ENCODE results near the gene CHCHD4.

Gene CHCHD4

DNA sequence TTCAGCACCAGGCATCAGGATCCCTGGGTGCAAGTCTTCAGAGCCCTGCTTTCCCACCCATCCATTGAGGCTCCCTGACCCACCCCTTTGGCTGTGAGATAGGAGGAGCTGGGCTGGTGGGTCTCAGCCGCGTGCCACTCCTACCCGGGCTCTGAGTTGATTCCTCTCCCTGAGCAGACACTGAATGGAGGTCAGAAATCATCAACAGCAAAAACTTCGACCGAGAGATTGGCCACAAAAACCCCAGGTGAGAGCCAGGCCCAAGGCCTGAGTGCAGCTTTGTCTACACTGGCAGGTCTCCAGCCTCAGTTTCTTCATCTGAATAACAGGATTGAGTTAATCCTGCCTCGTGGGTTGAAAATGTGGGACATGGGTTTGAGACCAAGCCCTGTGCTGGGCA lies 8.0 kb upstream of the CHCHD4 start:
- Mint-ChIP-seq H3K4me1 (peaks cover 13% of the 10 kb centered on the region), H3K27ac (no peak overlapping the region), H3K4me3 (no peak overlapping the region), H3K36me3 (peaks cover 76% of the 10 kb centered on the region), H3K9me3 (no peaks in the 10 kb centered on the region), H3K27me3 (no peaks in the 10 kb centered on the region)
- ATAC-seq, result no peak

DNA sequence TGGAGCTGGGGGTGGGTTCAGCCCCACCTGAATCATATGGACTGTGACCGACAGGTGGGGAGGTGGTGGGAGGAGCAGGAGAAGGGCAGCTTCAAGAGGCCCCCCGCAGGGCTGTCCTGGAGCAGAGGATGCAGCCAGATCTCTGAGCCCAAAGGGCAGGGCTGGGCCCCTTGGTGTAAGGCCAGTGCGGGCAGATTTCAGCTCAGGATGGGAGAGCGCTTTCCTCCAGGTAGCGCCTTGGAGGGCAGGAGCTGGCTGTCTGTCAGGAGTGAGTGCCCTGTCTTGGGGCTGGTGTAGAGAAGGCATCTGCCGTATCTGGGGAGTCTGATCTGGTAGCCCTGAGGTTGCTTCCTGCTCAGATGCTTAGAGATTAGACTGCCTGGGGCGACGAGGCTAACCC lies 7.5 kb upstream of the CHCHD4 start:
- ATAC-seq, result no peak
- no peak overlapping the region for H3K4me3 Mint-ChIP-seq
- no peak overlapping the region for H3K27ac Mint-ChIP-seq
- no peaks in the 10 kb centered on the region for H3K9me3 Mint-ChIP-seq
- peaks cover 19% of the 10 kb centered on the region for H3K4me1 Mint-ChIP-seq
- H3K36me3 Mint-ChIP-seq, result peaks cover 76% of the 10 kb centered on the region
- H3K27me3 Mint-ChIP-seq, result no peaks in the 10 kb centered on the region

DNA sequence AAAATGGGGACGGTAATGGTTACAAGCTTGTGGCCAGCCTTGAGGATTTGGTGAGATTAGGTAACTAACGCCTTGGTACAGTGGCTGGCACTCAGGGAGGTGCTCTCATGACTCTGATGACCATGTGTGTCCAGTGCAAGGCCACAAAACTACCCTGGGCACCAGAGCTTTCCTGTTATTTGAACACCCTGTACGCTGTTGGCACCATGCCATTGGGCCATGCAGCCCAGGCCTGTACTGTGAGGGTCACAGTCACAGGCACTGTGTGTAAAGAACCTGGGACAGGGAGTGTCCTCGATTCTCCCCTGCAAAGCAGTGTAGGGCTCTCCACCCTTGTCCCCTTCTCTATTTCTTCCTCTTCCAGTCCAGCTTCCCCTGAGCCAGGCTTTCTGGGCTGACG lies 6.5 kb upstream of the CHCHD4 start:
- H3K27me3 Mint-ChIP-seq, result no peaks in the 10 kb centered on the region

DNA sequence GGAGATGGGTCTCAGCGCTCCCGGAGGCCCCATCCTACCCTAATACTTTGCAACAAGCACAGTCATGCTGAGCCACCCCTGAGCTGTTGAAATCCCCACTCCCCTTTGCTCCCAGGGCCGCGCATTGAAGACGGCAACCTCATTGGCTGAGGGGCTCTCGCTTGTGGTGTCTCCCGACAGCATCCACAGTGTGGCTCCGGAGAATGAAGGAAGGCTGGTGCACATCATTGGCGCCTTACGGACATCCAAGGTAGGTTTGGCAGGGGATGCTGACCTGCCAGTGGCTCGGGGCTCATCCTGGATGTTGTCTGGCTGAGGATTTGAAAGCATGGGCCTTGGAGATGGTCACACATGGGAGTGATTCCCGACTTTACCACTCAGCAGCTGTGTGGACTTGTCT lies 6.0 kb upstream of the CHCHD4 start:
- ATAC-seq, result no peak
- no peak overlapping the region for H3K4me3 Mint-ChIP-seq
- H3K4me1 Mint-ChIP-seq, result peaks cover 33% of the 10 kb centered on the region
- H3K27ac Mint-ChIP-seq, result no peak overlapping the region
- no peaks in the 10 kb centered on the region for H3K27me3 Mint-ChIP-seq
- H3K9me3 Mint-ChIP-seq, result no peaks in the 10 kb centered on the region
- H3K36me3 Mint-ChIP-seq, result peaks cover 71% of the 10 kb centered on the region

More for the DNA sequence above, 6.5 kb upstream of the CHCHD4 start:
- Mint-ChIP-seq H3K27ac (no peak overlapping the region), H3K4me3 (no peak overlapping the region), H3K9me3 (no peaks in the 10 kb centered on the region), H3K4me1 (peaks cover 29% of the 10 kb centered on the region), H3K36me3 (peaks cover 75% of the 10 kb centered on the region)
- ATAC-seq, result no peak

DNA sequence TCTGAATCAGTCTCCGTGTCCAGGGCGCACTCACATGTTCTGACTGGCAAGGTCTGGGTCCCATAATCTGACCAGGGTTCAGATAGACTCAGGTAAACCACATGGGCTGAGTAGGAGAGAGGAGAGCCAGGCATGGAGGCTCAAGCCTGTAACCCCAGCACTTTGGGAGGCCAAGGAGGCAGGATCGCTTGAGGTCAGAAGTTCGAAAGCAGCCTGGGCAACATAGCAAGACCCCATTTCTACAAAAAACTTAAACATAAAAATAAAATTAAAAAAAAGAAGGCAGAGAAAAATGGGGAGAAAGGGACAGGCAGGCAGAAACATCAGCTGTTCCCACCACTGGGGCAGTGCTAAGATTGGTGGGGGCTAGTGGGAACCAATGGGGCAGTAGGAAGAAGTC lies 5.6 kb upstream of the CHCHD4 start:
- Mint-ChIP-seq H3K27ac (peak overlapping the region; percentile 24), H3K27me3 (no peaks in the 10 kb centered on the region), H3K36me3 (peaks cover 66% of the 10 kb centered on the region), H3K4me3 (no peak overlapping the region), H3K9me3 (no peaks in the 10 kb centered on the region), H3K4me1 (peaks cover 36% of the 10 kb centered on the region)
- no peak for ATAC-seq

DNA sequence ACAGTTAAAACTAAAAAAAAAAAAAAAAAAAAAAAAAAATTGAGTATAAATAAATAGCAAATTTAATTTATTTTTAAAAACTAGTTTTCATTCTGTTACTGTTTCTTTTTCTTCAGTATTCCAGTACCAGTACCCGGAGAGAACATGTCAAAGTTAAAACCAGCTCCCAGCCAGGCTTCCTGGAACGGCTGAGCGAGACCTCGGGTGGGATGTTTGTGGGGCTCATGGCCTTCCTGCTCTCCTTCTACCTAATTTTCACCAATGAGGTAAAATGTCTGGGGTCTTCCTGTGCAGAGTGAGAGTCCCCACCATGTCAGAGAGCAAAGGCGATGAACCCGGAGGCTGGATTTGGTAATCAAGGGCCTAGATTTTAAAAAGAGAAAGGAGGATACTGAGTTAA lies 4.6 kb upstream of the CHCHD4 start:
- no peak overlapping the region for H3K4me3 Mint-ChIP-seq
- H3K27me3 Mint-ChIP-seq, result no peaks in the 10 kb centered on the region
- H3K36me3 Mint-ChIP-seq, result peaks cover 56% of the 10 kb centered on the region
- H3K9me3 Mint-ChIP-seq, result no peaks in the 10 kb centered on the region
- no peak for ATAC-seq
- H3K4me1 Mint-ChIP-seq, result peaks cover 36% of the 10 kb centered on the region
- H3K27ac Mint-ChIP-seq, result no peak overlapping the region

DNA sequence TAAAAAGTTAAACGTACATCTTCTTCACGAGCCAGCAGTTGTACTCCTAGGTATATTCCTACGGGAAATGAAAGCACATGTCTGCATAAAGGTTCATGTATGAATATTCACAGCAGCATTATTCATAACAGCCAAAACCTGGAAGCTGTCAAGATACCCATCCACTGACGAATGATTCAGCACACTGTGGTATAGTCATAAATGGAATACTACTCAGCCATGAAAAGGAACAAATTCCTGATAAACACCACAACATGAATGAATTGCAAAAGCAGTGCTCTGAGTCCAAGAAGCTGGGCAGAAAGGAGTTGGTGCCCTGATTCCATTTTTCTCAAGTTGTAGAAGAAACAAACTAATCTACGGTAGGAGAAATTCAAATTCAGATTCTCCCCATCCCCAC lies 4.1 kb upstream of the CHCHD4 start:
- Mint-ChIP-seq H3K27me3 (no peaks in the 10 kb centered on the region), H3K9me3 (no peaks in the 10 kb centered on the region), H3K4me3 (no peak overlapping the region), H3K4me1 (peaks cover 38% of the 10 kb centered on the region), H3K27ac (no peak overlapping the region), H3K36me3 (peaks cover 51% of the 10 kb centered on the region)
- ATAC-seq, result no peak

DNA sequence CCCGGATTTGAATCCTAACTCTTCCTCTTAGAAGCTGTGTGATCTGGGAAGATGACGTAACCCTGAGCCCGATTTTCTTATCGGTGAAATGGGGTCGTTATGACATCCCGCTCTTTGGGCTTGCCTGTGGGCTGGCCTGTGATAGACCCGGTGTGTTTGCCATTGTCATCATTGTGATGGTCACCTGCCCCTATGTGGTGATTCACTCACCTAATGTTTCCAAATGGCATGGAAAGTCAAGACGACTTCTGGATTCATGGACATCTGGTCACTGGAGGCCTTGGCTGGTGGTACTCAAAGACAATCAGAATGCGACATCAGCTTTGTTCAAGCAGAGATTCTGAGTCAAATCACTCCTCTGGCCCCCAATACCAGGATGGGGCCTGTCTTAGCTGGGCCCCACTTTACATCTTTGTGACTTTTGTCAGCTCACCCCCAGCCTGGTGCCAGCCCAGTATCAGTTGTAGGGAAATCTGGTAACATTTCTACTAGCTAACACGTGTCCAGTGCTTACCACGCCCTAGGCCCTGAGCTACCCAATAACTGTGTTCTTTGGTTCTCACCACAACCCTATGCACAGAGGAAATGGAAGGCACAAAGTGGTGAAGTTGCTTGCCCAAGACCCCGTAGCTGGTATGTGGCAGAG lies 3.0 kb upstream of the CHCHD4 start:
- ATAC-seq, result no peak
- Mint-ChIP-seq H3K9me3 (no peaks in the 10 kb centered on the region), H3K4me1 (peaks cover 48% of the 10 kb centered on the region), H3K36me3 (peaks cover 43% of the 10 kb centered on the region), H3K27ac (no peak overlapping the region), H3K4me3 (no peak overlapping the region), H3K27me3 (no peaks in the 10 kb centered on the region)

DNA sequence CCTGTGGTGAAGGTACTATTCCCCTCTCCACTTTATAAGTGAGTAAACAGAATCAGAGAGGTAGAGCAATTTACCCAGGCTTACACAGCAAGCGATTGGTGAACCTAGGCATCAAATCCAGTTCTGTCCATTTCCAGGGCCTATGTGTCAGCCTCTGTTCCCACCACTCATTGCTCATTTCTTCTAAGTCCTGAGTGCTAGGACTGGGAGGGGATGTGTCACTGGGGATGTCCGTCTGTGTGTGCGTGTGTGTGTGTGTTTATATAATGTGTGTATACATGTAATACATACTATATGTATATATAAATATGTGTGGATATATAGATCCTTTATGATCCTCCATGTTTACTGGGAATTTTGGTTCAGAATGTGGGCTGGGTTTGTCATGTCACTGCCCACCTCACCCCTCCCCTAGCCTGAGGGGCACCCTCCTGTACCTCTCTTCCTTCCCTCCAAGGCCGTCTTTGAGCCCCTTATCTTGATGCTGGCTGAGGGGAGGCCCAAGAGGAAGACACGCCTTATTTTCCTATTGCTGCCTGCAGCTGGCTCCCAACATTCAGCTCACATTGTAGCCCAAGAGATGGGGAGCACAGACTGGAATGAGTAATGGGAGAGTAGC lies 2.3 kb upstream of the CHCHD4 start:
- Mint-ChIP-seq H3K27ac (no peak overlapping the region), H3K4me1 (peaks cover 53% of the 10 kb centered on the region), H3K27me3 (no peaks in the 10 kb centered on the region), H3K36me3 (peaks cover 43% of the 10 kb centered on the region), H3K4me3 (no peak overlapping the region), H3K9me3 (no peaks in the 10 kb centered on the region)
- no peak for ATAC-seq

DNA sequence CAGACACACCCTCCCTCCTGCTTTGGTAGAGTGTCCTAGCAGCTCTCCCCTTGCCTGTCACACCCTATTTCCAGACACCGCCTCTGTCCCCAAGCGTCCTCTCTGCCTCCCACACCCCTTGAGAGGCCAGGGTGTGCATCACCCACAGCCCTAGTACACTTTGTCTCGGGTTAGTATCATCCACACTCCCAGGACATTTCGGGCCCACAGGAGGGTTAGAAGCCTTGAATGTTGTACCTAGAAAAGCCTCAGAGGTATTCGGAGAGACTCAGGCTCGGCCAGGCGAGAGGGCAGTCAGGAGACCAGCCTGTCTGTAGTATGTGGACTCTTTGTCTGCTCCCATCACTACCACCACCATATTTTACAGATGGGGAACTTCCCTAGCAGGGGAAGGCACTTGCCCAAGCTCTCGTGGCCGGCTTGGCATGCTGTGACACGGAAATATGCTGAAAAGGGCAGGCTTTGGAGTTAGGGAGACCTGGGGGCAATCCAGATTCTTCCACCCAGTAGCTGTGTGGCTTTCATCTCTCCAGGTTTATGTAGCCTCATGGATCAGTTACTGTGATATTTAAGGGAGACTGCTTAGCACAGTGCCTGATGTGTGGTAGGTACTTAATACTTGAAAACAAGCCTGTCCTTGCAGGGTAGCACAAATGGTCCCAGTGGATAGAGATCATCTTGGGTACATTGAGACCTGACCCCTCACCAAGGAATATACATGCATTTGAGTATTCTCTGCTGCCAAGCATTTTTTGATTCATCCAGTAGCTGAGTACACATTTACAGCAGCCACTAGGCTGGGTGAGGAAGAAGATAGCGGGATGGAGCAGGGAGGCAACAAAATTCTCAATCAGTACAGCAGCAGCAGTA lies 1.6 kb upstream of the CHCHD4 start:
- H3K4me1 Mint-ChIP-seq, result peaks cover 58% of the 10 kb centered on the region
- no peak for ATAC-seq

DNA sequence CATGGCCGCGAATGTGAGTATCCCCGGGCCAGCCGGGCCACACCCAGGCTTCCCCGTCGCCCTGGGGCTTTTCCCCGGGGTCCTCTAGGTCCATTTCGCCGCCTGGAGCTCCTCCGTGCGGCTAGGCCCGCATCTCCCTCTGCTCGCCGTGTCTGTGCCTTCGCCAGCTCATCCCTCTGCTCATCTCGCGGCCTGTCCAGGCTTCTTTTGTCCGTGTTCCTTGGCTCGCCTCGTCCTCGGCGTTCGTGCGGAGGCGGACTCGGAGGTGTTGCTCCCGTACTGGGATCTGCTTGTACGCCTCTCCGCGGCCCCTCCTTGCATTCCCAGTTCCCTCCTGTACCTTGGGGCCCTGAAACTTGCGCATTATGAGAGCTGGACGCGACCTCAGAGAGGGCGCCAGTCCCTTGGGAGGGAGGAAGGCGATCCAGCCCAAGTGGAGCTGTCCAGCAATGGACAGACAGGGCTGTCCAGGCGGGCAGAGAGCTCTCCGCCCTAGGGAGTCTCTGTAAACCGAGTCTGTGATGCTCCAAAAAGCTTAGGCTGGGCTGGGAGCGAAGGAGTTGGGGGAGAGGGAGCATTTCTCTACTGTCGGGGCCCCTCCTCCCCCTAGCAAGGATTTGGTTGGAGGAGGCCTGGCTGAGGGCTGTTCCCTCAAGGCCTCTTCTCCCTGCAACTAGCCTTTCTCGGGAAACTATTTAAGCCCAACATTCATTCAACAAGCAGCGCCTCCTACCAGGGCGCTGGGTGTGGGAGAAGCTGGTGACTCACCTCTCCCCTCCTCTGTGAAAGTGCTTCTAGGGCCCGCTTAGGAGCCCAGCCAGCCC lies 735 bp upstream of the CHCHD4 start:
- H3K4me3 Mint-ChIP-seq, result peak overlapping the region; percentile 96
- peaks cover 60% of the 10 kb centered on the region for H3K4me1 Mint-ChIP-seq
- no peaks in the 10 kb centered on the region for H3K27me3 Mint-ChIP-seq
- H3K36me3 Mint-ChIP-seq, result peaks cover 46% of the 10 kb centered on the region
- H3K27ac Mint-ChIP-seq, result peak overlapping the region; percentile 89
- no peak for ATAC-seq
- H3K9me3 Mint-ChIP-seq, result no peaks in the 10 kb centered on the region

More for the DNA sequence above, 1.6 kb upstream of the CHCHD4 start:
- H3K27me3 Mint-ChIP-seq, result no peaks in the 10 kb centered on the region
- H3K27ac Mint-ChIP-seq, result peak overlapping the region; percentile 89
- H3K36me3 Mint-ChIP-seq, result peaks cover 43% of the 10 kb centered on the region
- H3K4me3 Mint-ChIP-seq, result peak overlapping the region; percentile 96
- no peaks in the 10 kb centered on the region for H3K9me3 Mint-ChIP-seq

DNA sequence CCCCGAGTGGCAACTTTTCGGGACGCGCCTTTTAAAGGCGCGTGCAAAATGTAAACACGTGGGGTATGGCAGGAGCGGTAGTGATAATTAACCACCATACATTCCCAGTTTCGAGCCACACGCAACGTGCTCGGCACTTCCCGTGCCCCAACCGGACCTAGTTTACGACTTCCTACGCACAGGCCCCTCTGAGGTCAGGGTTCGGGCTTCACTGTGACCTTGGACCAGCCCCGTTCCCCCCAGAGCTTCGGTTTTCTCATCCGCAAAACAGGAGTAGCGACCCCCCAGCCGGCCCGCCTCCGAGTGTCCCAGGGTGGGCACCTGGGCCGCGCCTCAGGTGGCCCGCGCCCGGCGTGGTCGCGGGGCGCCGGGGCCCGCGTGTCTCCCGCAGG lies 451 bp downstream of the CHCHD4 start:
- Mint-ChIP-seq H3K27ac (peak overlapping the region; percentile 89), H3K27me3 (no peaks in the 10 kb centered on the region), H3K4me1 (peaks cover 64% of the 10 kb centered on the region), H3K36me3 (peaks cover 45% of the 10 kb centered on the region), H3K9me3 (no peaks in the 10 kb centered on the region), H3K4me3 (peak overlapping the region; percentile 96)
- peak; percentile 84 for ATAC-seq

DNA sequence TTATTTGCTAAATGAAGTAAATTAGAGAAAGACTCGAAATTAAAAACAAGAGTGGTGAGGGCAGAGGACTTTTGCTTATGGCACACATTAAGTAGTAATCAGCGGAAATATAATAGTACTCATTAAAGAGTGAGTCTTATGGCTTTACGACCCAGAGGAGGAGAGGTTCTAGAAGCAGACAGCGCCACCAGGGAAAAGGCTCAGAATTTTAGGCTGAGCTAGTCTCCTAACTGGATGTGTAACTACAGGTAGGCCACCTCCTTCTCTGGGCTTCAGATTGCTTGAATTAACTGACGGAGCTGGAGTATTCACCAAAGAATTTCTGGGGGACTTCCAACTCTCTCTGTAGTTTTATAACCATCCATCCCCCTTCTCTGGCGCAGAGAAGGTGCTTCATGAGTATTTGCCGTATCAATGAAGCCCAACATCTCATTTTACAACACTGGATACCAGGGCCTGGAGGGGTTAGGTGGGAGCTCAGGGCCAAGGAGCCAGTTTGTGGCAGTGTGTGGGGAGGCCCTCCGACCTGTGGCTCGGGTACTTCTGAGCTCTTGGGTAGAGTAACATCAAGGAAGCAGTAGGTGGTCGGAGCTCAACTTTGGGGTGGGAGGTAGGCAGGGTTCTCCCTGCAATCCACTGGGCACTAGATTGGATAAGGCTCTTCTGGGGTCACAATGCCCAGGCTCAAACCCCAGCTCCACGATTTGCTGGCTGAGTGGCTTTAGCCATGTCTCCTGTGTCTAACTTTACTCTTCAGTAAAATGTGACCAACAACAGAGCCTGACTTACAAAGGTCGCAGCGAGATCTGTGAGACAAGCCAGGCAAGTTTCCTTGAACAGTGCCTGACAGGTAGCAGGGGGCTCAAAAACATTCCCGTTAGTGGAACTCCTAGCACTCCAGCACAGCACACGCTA lies 1.1 kb downstream of the CHCHD4 start:
- H3K4me3 Mint-ChIP-seq, result peak overlapping the region; percentile 96
- no peaks in the 10 kb centered on the region for H3K9me3 Mint-ChIP-seq
- peak overlapping the region; percentile 89 for H3K27ac Mint-ChIP-seq
- no peak for ATAC-seq
- H3K27me3 Mint-ChIP-seq, result no peaks in the 10 kb centered on the region
- H3K36me3 Mint-ChIP-seq, result peaks cover 38% of the 10 kb centered on the region
- H3K4me1 Mint-ChIP-seq, result peaks cover 60% of the 10 kb centered on the region

DNA sequence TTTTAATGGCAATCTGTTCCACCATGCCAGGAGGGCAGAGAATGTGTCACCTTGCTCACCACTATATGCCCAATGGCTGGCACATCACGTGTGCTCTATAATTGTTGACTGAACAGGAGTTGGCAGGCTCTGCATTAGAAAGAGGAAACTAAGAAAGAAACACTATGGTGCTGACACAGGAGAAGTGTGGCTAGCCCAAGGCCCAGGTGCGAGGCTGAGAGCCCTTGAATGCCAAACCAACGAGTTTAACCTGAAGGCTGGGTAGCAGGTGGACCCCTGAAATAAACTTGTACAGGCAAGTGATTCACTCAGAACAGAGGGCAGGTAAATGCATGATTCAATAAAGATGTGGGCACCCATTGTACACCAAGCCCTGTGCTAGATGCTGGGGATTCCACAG lies 2.4 kb downstream of the CHCHD4 start:
- Mint-ChIP-seq H3K9me3 (no peaks in the 10 kb centered on the region), H3K27me3 (no peaks in the 10 kb centered on the region), H3K4me1 (peaks cover 47% of the 10 kb centered on the region), H3K27ac (peak overlapping the region; percentile 89), H3K4me3 (peak overlapping the region; percentile 66), H3K36me3 (peaks cover 36% of the 10 kb centered on the region)
- no peak for ATAC-seq
